Neuron (in vitro differentiated cells): ENCODE data around the gene EDN1.

Experiments used
- H2AFZ ChIP-seq: one replicate; pipeline ENCODE4 v1.6.1; 2013; ENCODE audit warnings: low read depth, mild to moderate bottlenecking, inconsistent platforms, low read length, moderate library complexity
- H3K27me3 ChIP-seq: one replicate; pipeline ENCODE4 v1.6.1; 2013; ENCODE audit warnings: low read length; ENCODE audit not compliant: insufficient read depth
- H3K36me3 ChIP-seq: one replicate; pipeline ENCODE4 v1.6.1; 2013; ENCODE audit warnings: low read length; ENCODE audit not compliant: insufficient read depth
- H3K4me1 ChIP-seq: one replicate; pipeline ENCODE4 v1.6.1; 2013; ENCODE audit warnings: low read length; ENCODE audit not compliant: insufficient read depth
- H3K4me3 ChIP-seq: 2 replicates; pipeline ENCODE4 v1.5.1; 2013; ENCODE audit warnings: mild to moderate bottlenecking, low read length, moderate library complexity
- H3K9me3 ChIP-seq: one replicate; pipeline ENCODE4 v1.6.1; 2013; ENCODE audit warnings: low read length

The EDN1 gene

DNA sequence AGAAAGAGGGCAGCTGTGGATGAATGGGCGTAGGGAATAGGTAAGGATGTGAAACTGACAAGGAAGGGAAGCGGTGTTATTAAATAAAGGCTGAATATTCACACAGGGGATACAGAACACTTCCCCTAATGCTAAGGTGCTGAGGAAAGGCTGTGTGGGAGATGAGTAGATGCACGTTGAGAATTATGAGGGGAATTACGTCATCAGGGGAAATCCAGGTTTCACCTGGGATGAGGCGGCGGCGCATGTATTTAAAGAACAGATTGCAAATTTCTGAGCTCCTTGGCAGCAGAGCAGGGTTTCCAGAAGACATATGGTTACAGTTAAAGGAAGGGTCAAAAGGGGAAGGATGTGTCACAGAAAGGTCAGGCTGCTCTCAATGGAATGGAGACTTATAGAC is 28.7 kb upstream of the EDN1 start:
- no peak overlapping the region for H3K4me3 ChIP-seq
- no peaks in the 10 kb centered on the region for H3K36me3 ChIP-seq
- no peaks in the 10 kb centered on the region for H3K27me3 ChIP-seq
- no peak overlapping the region for H2AFZ ChIP-seq
- H3K9me3 ChIP-seq = no peaks in the 10 kb centered on the region
- H3K4me1 ChIP-seq = no peaks in the 10 kb centered on the region

DNA sequence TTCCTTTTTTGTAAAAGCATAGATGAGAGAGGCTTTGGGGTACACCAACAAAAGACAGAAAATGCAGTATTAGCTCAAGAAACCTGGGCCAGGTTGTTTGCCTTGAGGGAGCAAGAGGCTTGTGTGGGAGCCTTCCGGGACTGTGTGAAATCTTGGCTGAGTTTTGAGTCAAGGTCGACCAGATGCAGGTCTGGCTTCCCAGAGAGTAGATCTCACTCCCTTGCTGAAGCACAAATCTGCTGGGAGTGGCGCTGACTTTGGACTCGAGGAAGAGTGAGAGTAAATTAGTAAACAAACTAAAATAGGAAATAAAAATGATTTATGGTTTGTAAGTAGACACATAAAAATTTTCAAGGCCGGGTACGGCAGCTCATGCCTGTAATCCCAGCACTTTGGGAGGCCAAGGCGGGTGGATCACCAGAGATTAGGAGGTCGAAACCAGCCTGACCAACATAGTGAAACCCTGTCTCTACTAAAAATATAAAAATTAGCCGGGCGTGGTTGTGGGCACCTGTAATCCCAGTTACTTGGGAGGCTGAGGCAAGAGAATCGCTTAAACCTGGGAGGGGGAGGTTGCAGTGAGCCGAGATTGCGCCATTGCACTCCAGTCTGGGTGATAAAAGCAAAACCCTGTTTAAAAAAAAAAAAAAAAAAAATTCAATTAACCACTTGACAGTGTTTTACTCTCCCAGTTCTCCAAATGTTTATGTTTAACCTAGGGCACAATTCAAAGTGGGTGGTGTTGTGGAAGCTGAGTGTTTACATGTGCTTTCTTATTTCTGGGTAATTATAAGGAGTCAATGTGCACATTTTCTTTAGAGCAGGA is 27.7 kb upstream of the EDN1 start:
- Histone ChIP-seq H3K4me1 (no peaks in the 10 kb centered on the region), H3K27me3 (no peaks in the 10 kb centered on the region), H2AFZ (no peak overlapping the region), H3K36me3 (no peaks in the 10 kb centered on the region), H3K4me3 (no peak overlapping the region), H3K9me3 (no peaks in the 10 kb centered on the region)

DNA sequence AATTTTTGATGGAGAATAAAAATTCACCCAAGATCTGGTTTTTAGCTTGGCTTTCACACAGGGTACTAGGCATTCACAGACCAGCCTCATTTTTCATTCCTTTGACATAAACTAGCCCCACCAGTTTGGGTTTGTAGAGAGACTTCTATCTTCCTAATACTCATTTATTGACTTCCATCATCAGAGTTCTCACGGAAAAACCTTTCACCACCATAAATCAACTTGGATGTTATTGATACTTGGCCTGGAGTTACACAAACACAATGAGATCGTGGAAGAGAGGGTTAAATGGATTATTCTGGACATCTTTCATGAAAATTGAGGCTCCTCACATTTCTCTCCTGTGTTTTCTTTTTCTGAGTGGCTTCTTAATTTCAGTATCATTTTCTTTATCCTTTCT is 26.8 kb upstream of the EDN1 start:
- Histone ChIP-seq H2AFZ (no peak overlapping the region), H3K4me1 (no peaks in the 10 kb centered on the region), H3K36me3 (no peaks in the 10 kb centered on the region)

DNA sequence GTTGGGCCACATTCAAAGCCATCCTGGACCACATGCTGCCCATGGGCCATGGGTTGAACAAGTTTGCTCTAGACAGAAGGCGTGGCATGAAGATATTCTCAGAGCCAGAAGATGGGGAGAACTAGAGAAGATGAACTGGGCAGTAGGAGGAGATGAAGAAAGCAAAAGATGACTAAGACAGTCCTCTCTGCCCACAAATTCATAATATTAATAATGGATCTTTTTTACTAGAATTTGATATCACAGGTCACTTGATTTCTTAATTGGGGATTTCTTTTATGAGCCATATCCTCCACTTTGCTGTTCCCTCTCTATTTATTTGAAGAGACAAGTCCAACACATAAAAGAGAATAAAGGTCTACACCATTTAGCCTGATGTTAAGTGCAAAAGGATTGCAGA is 25.5 kb upstream of the EDN1 start:
- H3K36me3 ChIP-seq = no peaks in the 10 kb centered on the region
- no peak overlapping the region for H2AFZ ChIP-seq
- H3K4me3 ChIP-seq = no peak overlapping the region
- no peaks in the 10 kb centered on the region for H3K27me3 ChIP-seq
- H3K9me3 ChIP-seq = no peaks in the 10 kb centered on the region
- H3K4me1 ChIP-seq = no peaks in the 10 kb centered on the region

More for the DNA sequence above, 26.8 kb upstream of the EDN1 start:
- Histone ChIP-seq H3K9me3 (no peaks in the 10 kb centered on the region), H3K4me3 (no peak overlapping the region), H3K27me3 (no peaks in the 10 kb centered on the region)

DNA sequence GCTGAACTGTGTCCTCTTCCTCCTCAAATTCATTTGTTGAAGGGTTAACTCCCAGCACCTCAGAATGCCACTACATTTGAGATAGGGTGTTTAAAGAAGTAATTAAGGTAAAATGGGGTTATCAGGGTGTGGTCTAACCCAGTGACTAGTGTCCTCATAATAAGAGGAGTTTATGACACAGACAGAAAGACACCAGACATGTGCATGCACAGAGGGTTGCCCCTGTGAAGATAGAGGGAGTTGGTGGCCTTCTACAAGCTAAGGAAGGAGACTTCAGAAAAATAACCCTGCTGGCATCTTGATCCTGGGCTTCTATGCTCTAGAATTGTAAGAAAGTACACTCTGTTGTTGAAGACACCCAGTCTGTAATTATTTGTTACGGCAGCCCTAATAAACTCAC is 24.9 kb upstream of the EDN1 start:
- Histone ChIP-seq H3K4me3 (no peak overlapping the region), H3K27me3 (no peaks in the 10 kb centered on the region), H3K4me1 (no peaks in the 10 kb centered on the region), H3K9me3 (no peaks in the 10 kb centered on the region), H3K36me3 (no peaks in the 10 kb centered on the region), H2AFZ (no peak overlapping the region)

DNA sequence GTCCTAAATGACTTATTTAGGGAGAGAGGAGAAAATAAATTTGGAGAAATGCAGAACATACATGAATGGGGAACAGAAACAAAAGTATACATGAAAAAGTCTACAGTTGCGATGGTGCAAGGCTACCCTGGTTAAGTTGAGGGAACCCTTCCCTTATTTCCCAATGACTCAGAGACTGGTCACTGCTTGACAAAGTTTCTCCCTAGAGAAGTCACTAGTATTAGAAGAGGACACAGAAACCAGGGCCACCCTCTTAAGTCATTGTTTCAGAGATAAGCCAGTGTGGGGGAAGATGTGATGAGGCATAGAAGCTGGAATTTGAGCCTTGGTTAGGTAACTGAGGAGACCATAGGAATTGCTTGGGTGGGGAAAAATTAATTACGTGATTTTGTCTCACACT is 24.4 kb upstream of the EDN1 start:
- H3K4me1 ChIP-seq = no peaks in the 10 kb centered on the region
- H3K4me3 ChIP-seq = no peak overlapping the region
- H3K36me3 ChIP-seq = no peaks in the 10 kb centered on the region
- no peaks in the 10 kb centered on the region for H3K27me3 ChIP-seq
- no peak overlapping the region for H2AFZ ChIP-seq
- H3K9me3 ChIP-seq = no peaks in the 10 kb centered on the region

DNA sequence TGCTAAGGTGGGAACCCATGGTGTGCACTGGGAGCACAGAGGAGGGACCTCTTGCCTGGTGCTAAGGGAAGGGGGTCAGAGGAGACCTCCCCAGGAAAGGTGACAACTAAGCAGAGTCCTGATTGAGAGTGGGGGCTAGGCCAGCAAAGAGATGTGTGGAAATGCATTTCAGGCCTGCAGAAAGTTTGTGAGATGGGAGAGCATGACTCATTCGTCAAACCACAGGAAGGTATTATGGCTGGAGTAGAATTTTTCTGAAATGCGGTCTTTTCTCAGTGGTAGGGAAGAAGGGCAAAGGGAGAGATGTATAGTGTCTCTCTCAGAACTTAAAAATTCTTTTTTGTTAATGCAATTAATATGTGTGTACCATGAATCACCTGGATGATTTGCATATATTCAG is 23.6 kb upstream of the EDN1 start:
- Histone ChIP-seq H3K9me3 (no peaks in the 10 kb centered on the region), H2AFZ (no peak overlapping the region), H3K4me3 (no peak overlapping the region), H3K4me1 (no peaks in the 10 kb centered on the region), H3K36me3 (no peaks in the 10 kb centered on the region), H3K27me3 (no peaks in the 10 kb centered on the region)

DNA sequence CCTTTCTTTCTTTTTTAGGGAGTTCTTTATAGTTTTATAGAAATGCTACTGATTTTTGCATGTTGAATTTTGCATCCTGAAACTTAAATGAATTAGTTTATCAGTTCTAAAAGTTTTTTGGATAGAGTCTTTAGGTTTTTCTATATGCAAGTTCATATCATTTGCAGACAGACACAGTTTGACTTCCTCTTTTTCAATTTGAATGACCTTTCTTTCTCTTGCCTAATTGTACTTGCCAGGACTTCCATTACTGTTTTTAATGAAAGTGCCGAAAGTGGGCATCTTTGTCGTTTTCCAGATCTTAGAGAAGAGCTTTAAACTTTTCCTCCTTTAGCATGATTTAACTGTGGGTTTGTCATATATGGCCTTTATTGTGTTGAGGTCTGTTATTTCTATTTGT is 21.1 kb upstream of the EDN1 start:
- H3K27me3 ChIP-seq = no peaks in the 10 kb centered on the region
- no peaks in the 10 kb centered on the region for H3K36me3 ChIP-seq
- H3K4me3 ChIP-seq = no peak overlapping the region
- no peaks in the 10 kb centered on the region for H3K4me1 ChIP-seq
- H2AFZ ChIP-seq = no peak overlapping the region
- H3K9me3 ChIP-seq = no peaks in the 10 kb centered on the region

DNA sequence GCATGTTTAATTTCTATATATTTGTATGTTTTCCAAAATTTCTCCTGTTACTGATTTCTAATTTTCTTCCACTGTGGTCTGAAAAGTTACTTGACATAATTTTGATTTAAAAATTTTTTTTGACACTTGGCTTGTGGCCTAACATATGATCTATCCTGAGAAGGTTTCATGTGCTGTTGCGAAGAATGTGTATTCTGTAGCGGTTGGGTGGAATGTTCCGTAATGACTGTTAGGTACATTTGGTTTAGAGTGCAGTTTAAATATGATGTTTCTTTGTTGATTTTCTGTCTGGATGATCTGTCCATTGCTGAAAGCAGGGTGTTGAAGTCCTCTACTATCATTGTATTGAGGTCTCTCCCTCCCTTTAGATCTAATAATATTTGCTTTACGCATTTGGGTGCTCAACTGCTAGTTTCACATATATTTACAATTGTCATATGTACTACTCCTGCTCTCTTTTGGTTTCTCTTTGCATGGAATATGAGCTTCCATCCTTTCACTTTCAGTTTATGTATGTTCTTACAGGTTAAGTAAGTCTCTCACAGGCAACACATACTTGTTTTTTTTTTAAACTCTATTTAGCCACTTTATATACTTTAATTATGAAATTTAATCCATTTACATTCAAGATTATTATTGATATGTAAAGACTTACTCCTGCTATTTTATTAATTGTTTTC is 19.5 kb upstream of the EDN1 start:
- Histone ChIP-seq H3K36me3 (no peaks in the 10 kb centered on the region), H2AFZ (no peak overlapping the region), H3K27me3 (no peaks in the 10 kb centered on the region), H3K4me1 (no peaks in the 10 kb centered on the region), H3K4me3 (no peak overlapping the region), H3K9me3 (no peaks in the 10 kb centered on the region)

DNA sequence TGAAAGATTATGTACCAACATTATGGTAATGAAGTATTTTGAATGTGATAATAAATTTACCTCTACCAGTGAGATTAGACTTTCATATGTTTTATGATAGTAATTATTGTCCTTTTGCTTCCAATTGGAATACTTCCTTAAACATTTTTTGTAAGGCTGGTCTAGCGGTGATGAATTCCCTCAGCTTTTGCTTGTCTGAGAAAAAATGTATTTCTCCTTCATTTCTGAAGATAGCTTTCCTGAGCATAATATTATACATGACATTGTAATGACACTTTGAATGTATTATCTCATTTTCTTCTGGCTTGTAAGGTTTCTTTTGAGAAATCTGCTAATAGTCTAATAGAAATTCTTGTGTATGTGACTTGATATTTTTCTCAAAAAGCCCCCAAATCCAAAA is 18.6 kb upstream of the EDN1 start:
- Histone ChIP-seq H3K27me3 (no peaks in the 10 kb centered on the region), H2AFZ (no peak overlapping the region)

DNA sequence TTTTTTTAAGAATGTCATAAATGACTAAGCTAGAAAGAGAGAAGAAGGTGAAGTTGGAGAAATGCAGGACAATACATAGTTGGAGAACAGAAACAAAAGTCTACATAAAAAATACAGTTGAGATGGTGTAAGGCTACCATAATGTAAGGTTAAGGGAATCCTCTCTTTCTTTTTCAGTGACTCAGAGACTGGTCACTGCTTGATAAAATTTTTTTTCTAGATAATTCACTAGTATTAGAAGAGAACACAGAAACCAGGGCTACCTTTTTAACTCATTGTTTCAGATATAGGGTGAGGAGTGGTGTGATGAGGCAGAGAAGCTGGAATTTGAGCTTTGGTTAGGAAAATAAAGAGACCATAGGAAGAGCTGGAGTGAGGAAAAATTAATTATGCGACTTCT is 18.2 kb upstream of the EDN1 start:
- no peak overlapping the region for H3K4me3 ChIP-seq
- no peaks in the 10 kb centered on the region for H3K36me3 ChIP-seq
- no peaks in the 10 kb centered on the region for H3K9me3 ChIP-seq
- H3K4me1 ChIP-seq = no peaks in the 10 kb centered on the region
- no peak overlapping the region for H2AFZ ChIP-seq
- no peaks in the 10 kb centered on the region for H3K27me3 ChIP-seq

More for the DNA sequence above, 18.6 kb upstream of the EDN1 start:
- Histone ChIP-seq H3K4me3 (no peak overlapping the region), H3K4me1 (no peaks in the 10 kb centered on the region), H3K9me3 (no peaks in the 10 kb centered on the region), H3K36me3 (no peaks in the 10 kb centered on the region)

DNA sequence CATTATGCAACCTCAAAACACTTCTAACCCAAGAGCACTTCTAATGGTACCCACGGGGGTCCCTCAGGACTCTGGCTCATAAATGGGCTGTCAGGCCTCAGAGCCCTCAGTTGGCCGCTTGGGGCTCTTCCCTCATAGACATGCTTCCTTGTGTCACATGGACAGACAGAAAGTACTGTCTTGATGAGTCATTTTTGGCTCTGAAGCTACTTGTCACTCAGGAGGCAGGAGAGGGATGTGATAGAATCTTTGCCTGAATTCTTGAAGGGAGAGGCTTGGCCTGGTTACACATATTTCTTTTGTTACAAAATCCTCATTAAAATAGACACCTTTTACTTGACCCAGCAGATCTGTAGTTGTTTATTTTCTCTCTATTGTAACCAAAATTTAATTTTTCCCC is 15.1 kb upstream of the EDN1 start:
- Histone ChIP-seq H3K9me3 (no peaks in the 10 kb centered on the region), H3K4me1 (no peaks in the 10 kb centered on the region), H3K36me3 (no peaks in the 10 kb centered on the region), H3K4me3 (no peak overlapping the region), H2AFZ (no peak overlapping the region), H3K27me3 (no peaks in the 10 kb centered on the region)

DNA sequence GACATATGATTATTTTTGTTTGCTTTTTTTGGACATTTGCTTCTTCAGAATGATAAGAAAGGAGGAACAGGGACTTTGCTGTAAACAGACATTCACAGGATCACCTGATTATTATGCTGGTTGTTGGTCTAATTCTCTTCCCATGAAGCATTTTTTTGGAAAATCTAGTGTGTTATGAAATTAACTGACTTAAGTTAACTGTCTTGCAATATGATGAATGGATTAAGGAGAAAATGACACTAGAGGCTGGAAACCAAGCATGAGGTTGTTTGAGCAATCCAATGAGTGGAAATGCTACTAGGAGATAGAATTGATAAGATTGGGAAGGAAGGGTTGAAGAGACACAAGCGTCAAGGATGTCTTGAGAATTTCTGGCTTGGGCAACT is 13.2 kb upstream of the EDN1 start:
- Histone ChIP-seq H3K36me3 (no peaks in the 10 kb centered on the region), H3K9me3 (no peaks in the 10 kb centered on the region), H2AFZ (no peak overlapping the region), H3K27me3 (no peaks in the 10 kb centered on the region), H3K4me3 (no peak overlapping the region), H3K4me1 (no peaks in the 10 kb centered on the region)

DNA sequence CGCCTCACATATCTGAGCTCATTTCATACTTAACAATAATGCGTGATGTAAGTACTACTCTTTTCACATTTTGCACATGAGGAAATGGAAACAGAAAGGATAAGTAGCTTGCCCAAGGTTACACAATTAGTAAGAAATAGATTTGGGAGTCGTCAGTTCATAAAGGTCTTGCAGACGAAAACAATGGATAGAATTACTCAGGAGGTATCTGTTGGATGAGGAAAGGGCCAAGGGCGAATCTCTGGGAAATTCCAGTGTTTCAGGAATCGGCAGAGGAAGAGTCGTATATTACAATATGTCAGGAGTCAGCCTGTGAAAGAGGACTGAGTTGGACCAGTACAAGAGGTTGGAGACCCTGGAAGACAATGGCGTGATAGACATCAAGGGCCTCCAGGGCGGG is 12.8 kb upstream of the EDN1 start:
- Histone ChIP-seq H3K4me3 (no peak overlapping the region), H3K4me1 (no peaks in the 10 kb centered on the region), H3K27me3 (peaks cover 2% of the 10 kb centered on the region), H3K9me3 (no peaks in the 10 kb centered on the region), H3K36me3 (no peaks in the 10 kb centered on the region), H2AFZ (no peak overlapping the region)
